Measurements from ENCODE around the gene TPD52L1. TPM values are rescaled to one million over a fixed set of nuclear protein-coding genes. Genes with fewer than 3 reads are reported as not detected.

The TPD52L1 gene
- total RNA-seq, 1 experiment from 2014 or later = 12.4 TPM

- TF ChIP-seq, protein P1, sequence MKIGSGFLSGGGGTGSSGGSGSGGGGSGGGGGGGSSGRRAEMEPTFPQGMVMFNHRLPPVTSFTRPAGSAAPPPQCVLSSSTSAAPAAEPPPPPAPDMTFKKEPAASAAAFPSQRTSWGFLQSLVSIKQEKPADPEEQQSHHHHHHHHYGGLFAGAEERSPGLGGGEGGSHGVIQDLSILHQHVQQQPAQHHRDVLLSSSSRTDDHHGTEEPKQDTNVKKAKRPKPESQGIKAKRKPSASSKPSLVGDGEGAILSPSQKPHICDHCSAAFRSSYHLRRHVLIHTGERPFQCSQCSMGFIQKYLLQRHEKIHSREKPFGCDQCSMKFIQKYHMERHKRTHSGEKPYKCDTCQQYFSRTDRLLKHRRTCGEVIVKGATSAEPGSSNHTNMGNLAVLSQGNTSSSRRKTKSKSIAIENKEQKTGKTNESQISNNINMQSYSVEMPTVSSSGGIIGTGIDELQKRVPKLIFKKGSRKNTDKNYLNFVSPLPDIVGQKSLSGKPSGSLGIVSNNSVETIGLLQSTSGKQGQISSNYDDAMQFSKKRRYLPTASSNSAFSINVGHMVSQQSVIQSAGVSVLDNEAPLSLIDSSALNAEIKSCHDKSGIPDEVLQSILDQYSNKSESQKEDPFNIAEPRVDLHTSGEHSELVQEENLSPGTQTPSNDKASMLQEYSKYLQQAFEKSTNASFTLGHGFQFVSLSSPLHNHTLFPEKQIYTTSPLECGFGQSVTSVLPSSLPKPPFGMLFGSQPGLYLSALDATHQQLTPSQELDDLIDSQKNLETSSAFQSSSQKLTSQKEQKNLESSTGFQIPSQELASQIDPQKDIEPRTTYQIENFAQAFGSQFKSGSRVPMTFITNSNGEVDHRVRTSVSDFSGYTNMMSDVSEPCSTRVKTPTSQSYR (CRISPR knock-in tag; IDR thresholded peaks at IDR 0.05) = no peak
- TF ChIP-seq, protein P2, sequence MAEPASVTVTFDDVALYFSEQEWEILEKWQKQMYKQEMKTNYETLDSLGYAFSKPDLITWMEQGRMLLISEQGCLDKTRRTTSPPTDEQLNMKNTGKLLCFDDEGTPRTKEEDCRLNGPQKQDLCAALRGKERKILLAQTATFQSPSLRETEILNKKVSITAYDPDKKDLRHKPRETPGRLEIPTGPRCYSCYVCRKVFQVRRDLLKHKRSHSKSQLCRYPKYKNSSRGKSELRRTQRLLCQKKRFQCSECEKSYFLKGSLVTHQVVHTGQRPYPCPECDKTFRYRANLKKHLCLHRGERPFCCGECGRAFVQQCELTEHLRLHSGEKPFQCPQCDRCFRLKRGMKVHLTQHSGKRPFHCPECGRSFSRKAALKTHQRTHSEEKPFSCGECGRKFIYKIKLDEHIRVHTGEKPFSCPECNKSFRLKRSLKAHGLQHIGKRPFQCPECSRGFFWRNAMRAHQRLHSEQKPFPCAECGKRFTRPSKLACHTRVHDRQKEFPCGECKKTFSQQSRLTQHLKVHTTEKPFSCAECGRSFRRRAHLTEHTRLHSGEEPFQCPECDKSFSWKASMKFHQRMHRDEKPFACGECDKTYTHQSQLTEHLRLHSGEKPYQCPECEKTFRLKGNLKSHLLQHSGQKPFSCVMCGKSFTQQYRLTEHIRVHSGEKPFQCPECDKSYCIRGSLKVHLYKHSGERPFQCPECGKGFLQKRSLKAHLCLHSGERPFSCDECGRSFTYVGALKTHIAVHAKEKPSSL (CRISPR knock-in tag; conservative IDR thresholded peaks at IDR 0.05) = no peak
- no peak for TF ChIP-seq ZNF396 (CRISPR knock-in tag; IDR thresholded peaks at IDR 0.05; ENCODE audit: borderline replicate concordance)
- TF ChIP-seq ZNF416 (CRISPR knock-in tag; IDR thresholded peaks at IDR 0.05) = no peak
- TF ChIP-seq IRF2 (CRISPR knock-in tag; IDR thresholded peaks at IDR 0.05; ENCODE audit: borderline replicate concordance, low read depth) = no peak
- TF ChIP-seq ZNF423 (CRISPR knock-in tag; IDR thresholded peaks at IDR 0.05) = no peak
- TF ChIP-seq ETV6 (CRISPR knock-in tag; IDR thresholded peaks at IDR 0.05) = no peak
Measured at GRCh38 chr6:125294036-125294435, 140.5 kb downstream of the TPD52L1 start (continued).

GRCh38 chr6:125294925-125295324, 141.4 kb downstream of the TPD52L1 start:
- H3K9me3 Mint-ChIP-seq = no peaks in the 10 kb centered on the region
- CTCF ChIA-PET = no interaction called here
- H3K27ac Mint-ChIP-seq = no peak overlapping the region
- ATAC-seq (no peak), DNase-seq (ENCODE audit: low spot score) (no peak)
- POLR2A ChIA-PET = no interaction called here
- TF ChIP-seq EMX1 (CRISPR knock-in tag; IDR thresholded peaks at IDR 0.05) = no peak
- no peak for TF ChIP-seq PRRX2 (CRISPR knock-in tag; IDR thresholded peaks at IDR 0.05)
- TF ChIP-seq ZNF671 (CRISPR knock-in tag; IDR thresholded peaks at IDR 0.05) = no peak
- TF ChIP-seq SMAD4 (CRISPR knock-in tag; IDR thresholded peaks at IDR 0.05) = no peak
- TF ChIP-seq ZBTB21 (CRISPR knock-in tag; IDR thresholded peaks at IDR 0.05; ENCODE audit: borderline replicate concordance) = no peak
- TF ChIP-seq RELA (CRISPR knock-in tag; IDR thresholded peaks at IDR 0.05; ENCODE audit: borderline replicate concordance) = no peak
- TF ChIP-seq ELF4 (CRISPR knock-in tag; IDR thresholded peaks at IDR 0.05; ENCODE audit: low read depth) = no peak
- TF ChIP-seq E2F4 (CRISPR knock-in tag; IDR thresholded peaks at IDR 0.05; ENCODE audit: borderline replicate concordance, low read depth) = no peak
- TF ChIP-seq TEAD1 (CRISPR knock-in tag; IDR thresholded peaks at IDR 0.05) = no peak
- no peak for TF ChIP-seq NFATC4 (CRISPR knock-in tag; IDR thresholded peaks at IDR 0.05)
- TF ChIP-seq, protein P3, sequence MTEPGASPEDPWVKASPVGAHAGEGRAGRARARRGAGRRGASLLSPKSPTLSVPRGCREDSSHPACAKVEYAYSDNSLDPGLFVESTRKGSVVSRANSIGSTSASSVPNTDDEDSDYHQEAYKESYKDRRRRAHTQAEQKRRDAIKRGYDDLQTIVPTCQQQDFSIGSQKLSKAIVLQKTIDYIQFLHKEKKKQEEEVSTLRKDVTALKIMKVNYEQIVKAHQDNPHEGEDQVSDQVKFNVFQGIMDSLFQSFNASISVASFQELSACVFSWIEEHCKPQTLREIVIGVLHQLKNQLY (CRISPR knock-in tag; IDR thresholded peaks at IDR 0.05) = no peak
- no peak for TF ChIP-seq NFE2L1 (CRISPR knock-in tag; IDR thresholded peaks at IDR 0.05)
- no peak for TF ChIP-seq TEAD4 (CRISPR knock-in tag; IDR thresholded peaks at IDR 0.05)
- TF ChIP-seq, protein P4, sequence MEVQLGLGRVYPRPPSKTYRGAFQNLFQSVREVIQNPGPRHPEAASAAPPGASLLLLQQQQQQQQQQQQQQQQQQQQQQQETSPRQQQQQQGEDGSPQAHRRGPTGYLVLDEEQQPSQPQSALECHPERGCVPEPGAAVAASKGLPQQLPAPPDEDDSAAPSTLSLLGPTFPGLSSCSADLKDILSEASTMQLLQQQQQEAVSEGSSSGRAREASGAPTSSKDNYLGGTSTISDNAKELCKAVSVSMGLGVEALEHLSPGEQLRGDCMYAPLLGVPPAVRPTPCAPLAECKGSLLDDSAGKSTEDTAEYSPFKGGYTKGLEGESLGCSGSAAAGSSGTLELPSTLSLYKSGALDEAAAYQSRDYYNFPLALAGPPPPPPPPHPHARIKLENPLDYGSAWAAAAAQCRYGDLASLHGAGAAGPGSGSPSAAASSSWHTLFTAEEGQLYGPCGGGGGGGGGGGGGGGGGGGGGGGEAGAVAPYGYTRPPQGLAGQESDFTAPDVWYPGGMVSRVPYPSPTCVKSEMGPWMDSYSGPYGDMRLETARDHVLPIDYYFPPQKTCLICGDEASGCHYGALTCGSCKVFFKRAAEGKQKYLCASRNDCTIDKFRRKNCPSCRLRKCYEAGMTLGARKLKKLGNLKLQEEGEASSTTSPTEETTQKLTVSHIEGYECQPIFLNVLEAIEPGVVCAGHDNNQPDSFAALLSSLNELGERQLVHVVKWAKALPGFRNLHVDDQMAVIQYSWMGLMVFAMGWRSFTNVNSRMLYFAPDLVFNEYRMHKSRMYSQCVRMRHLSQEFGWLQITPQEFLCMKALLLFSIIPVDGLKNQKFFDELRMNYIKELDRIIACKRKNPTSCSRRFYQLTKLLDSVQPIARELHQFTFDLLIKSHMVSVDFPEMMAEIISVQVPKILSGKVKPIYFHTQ (CRISPR knock-in tag; IDR thresholded peaks at IDR 0.05) = no peak
- no peaks in the 10 kb centered on the region for H3K27me3 Mint-ChIP-seq (ENCODE audit: low read depth)
- peaks cover 4% of the 10 kb centered on the region for H3K4me1 Mint-ChIP-seq
- peaks cover 42% of the 10 kb centered on the region for H3K36me3 Mint-ChIP-seq
- no peak overlapping the region for H3K4me3 Mint-ChIP-seq

All from WTC11 (cell line).